HCT116 (cell line): ENCODE measurements around the gene ASF1A. TPM values are rescaled to one million over a fixed set of nuclear protein-coding genes. Genes with fewer than 3 reads are reported as not detected.

Experiments
- ATAC-seq: fragments of 200-7000 bp; cut with Tn5 transposase; 2 replicates; pipeline ENCODE4 v1.9.1; 2020; ENCODE audit warnings: mild to moderate bottlenecking, moderate library complexity
- BruUV-seq: library from RNA; stranded (reverse); fragments of 400-500 nt; replicated peaks from 2 replicates; lab custom pipeline; 2021; lab: Mats Ljungman, UMichigan
- CTCF ChIA-PET: fragments of 300-600 bp; sonication (Branson Sonifier 250); formaldehyde crosslinking; loops from one replicate; lab custom pipeline; 2021; ENCODE audit warnings: antibody characterized with exemption; lab: Charles Lee
- POLR2A ChIA-PET: fragments of 300-600, 350-600 bp; sonication (Branson Sonifier 250); formaldehyde crosslinking; loops from one replicate; lab custom pipeline; 2021; ENCODE audit warnings: antibody characterized with exemption; lab: Charles Lee
- RAD21 ChIA-PET, 2 experiments: fragments of 300-600 bp; sonication (Branson Sonifier 250); formaldehyde crosslinking; loops; one replicate each; lab custom pipeline; 2023; ENCODE audit warnings: low total read pairs in 2 of 2; ENCODE audit not compliant: uncharacterized antibody in 2 of 2, unreplicated experiment in 2 of 2, low non-redundant PET in 1 of 2; lab: Charles Lee
- DNase-seq: peaks from one replicate; pipeline ENCODE4 v3.0.0-alpha.2; 2010; ENCODE audit warnings: low read depth, low spot score
- H2AFZ ChIP-seq: fragments of 200-600 bp; shearing (Covaris generic), sonication (generic); 2 replicates; pipeline ENCODE4 v1.6.1; 2017; ENCODE audit warnings: low read depth, mixed run types, mixed read lengths, antibody characterized with exemption, low read length; ENCODE audit not compliant: poor library complexity, severe bottlenecking
- H3K27ac ChIP-seq: 2 replicates; pipeline ENCODE4 v1.5.1; 2012; ENCODE audit warnings: low read depth, low read length
- H3K27me3 ChIP-seq: fragments of 200-600 bp; sonication (generic); 2 replicates; pipeline ENCODE4 v1.6.1; 2016; ENCODE audit warnings: mixed run types, low read length, mixed read lengths; ENCODE audit not compliant: insufficient read depth
- H3K36me3 ChIP-seq, 2 experiments: fragments of 200-500 bp in 1 of 2; fragments of 200-600 bp in 1 of 2; sonication (Bioruptor generic) in 1 of 2; sonication (generic) in 1 of 2; 2 replicates each; pipeline versions ENCODE4 v1.5.1 to v1.6.1; 2014 to 2016; ENCODE audit warnings: low read length in 2 of 2, inconsistent platforms in 1 of 2, mixed read lengths in 1 of 2, mixed run types in 1 of 2; ENCODE audit not compliant: insufficient read depth in 2 of 2, control insufficient read depth in 1 of 2
- H3K4me1 ChIP-seq, 2 experiments: fragments of 200-600 bp in 1 of 2; sonication (generic) in 1 of 2; 2 replicates each; pipeline versions ENCODE4 v1.5.1 to v1.6.1; 2012 to 2017; ENCODE audit warnings: low read length in 2 of 2, inconsistent platforms in 1 of 2, mild to moderate bottlenecking in 1 of 2, mixed read lengths in 1 of 2, mixed run types in 1 of 2, moderate library complexity in 1 of 2; ENCODE audit not compliant: insufficient read depth in 2 of 2, control insufficient read depth in 1 of 2
- H3K4me2 ChIP-seq: fragments of 200-600 bp; sonication (generic); 2 replicates; pipeline ENCODE4 v1.6.1; 2017; ENCODE audit warnings: mixed run types, low read length, mixed read lengths
- H3K4me3 ChIP-seq, 2 experiments: fragments of 200-600 bp in 1 of 2; sonication (generic) in 1 of 2; replicated peaks in 1 of 2; 2 replicates each; pipeline ENCODE4 v1.5.1; 2011 to 2016; ENCODE audit warnings: low read length in 2 of 2, control low read depth in 1 of 2, low read depth in 1 of 2, mild to moderate bottlenecking in 1 of 2, mixed read lengths in 1 of 2, mixed run types in 1 of 2
- H3K79me2 ChIP-seq: fragments of 200-600 bp; sonication (generic); 2 replicates; pipeline ENCODE4 v1.6.1; 2017; ENCODE audit warnings: mild to moderate bottlenecking, mixed run types, low read length, moderate library complexity, mixed read lengths; ENCODE audit not compliant: insufficient read depth
- H3K9ac ChIP-seq: fragments of 200-600 bp; sonication (generic); 2 replicates; pipeline ENCODE4 v1.6.1; 2016; ENCODE audit warnings: low read length, mixed read lengths
- H3K9me2 ChIP-seq: fragments of 200-600 bp; sonication (generic), shearing (Covaris generic); 2 replicates; pipeline ENCODE4 v1.6.1; 2017; ENCODE audit warnings: mixed run types, mild to moderate bottlenecking, moderate library complexity; ENCODE audit not compliant: insufficient read depth
- H3K9me3 ChIP-seq, 2 experiments: fragments of 200-500 bp in 1 of 2; fragments of 200-600 bp in 1 of 2; sonication (Bioruptor generic) in 1 of 2; sonication (generic) in 1 of 2; 2 replicates each; pipeline ENCODE4 v1.6.1; 2014 to 2017; ENCODE audit warnings: low read length in 2 of 2, mixed read lengths in 2 of 2, inconsistent platforms in 1 of 2, low read depth in 1 of 2, mild to moderate bottlenecking in 1 of 2, mixed run types in 1 of 2, moderate library complexity in 1 of 2; ENCODE audit not compliant: control insufficient read depth in 1 of 2, insufficient read depth in 1 of 2
- H4K20me1 ChIP-seq: fragments of 200-600 bp; sonication (generic), shearing (Covaris generic); 2 replicates; pipeline ENCODE4 v1.6.1; 2017; ENCODE audit warnings: mixed run types, mild to moderate bottlenecking, moderate library complexity; ENCODE audit not compliant: insufficient read depth
- ATF3 ChIP-seq: IDR thresholded peaks from 2 replicates; pipeline ENCODE4 v1.6.1; 2012
- CEBPB ChIP-seq: IDR thresholded peaks from 2 replicates; pipeline ENCODE4 v1.6.1; 2012; ENCODE audit warnings: low read depth
- ELF1 ChIP-seq: IDR thresholded peaks from 2 replicates; pipeline ENCODE4 v1.6.1; 2012; ENCODE audit warnings: low read depth, borderline replicate concordance
- JUND ChIP-seq: IDR thresholded peaks from 2 replicates; pipeline ENCODE4 v1.6.1; 2012
- MAX ChIP-seq: IDR thresholded peaks from 2 replicates; pipeline ENCODE4 v1.6.1; 2012
- POLR2A ChIP-seq: IDR thresholded peaks from 2 replicates; pipeline ENCODE4 v1.7.0; 2011; ENCODE audit warnings: borderline replicate concordance; ENCODE audit not compliant: insufficient read depth, insufficient read length; ENCODE audit errors: extremely low read depth
- POLR2AphosphoS5 ChIP-seq: IDR thresholded peaks from 2 replicates; pipeline ENCODE4 v1.6.1; 2011; ENCODE audit warnings: mild to moderate bottlenecking, low read depth, low read length, moderate library complexity
- SIN3A ChIP-seq: IDR thresholded peaks from 2 replicates; pipeline ENCODE4 v1.6.1; 2012; ENCODE audit warnings: low read depth
- ZBTB33 ChIP-seq: IDR thresholded peaks from 2 replicates; pipeline ENCODE4 v1.6.1; 2011; ENCODE audit warnings: mild to moderate bottlenecking, low read length, moderate library complexity; ENCODE audit not compliant: insufficient replicate concordance; ENCODE audit errors: extremely low read depth
- intact Hi-C: fragments of 100-400 bp; cut with micrococcal nuclease; formaldehyde crosslinking; loops from 2 replicates; pipeline ENCODE4 v1.10.0; 2022
- total RNA-seq: library from RNA; stranded (reverse); gene quantifications from one replicate; pipeline ENCODE4 v1.2.1, GENCODE V29; 2021; ENCODE audit not compliant: unreplicated experiment

Gene ASF1A
- total RNA-seq, 1 experiment from 2014 or later, result 23.3 TPM

- TF ChIP-seq POLR2AphosphoS5 (peak; percentile 39; the same call in 1 of the 2 replicates), POLR2A (no peak)
Measured at GRCh38 chr6:118894425-118895260, 691 bp downstream of the ASF1A start (continued).

- Histone ChIP-seq H3K79me2 (peaks cover 70% of the 10 kb centered on the region), H3K4me3 (peak overlapping the region; percentile 56 to 93), H4K20me1 (no peaks in the 10 kb centered on the region), H3K9ac (peak overlapping the region; percentile 87), H3K27ac (peak overlapping the region; percentile 85), H3K4me2 (peak overlapping the region; percentile 76), H3K9me3 (no peaks in the 10 kb centered on the region), H3K27me3 (no peaks in the 10 kb centered on the region), H3K4me1 (peaks cover 12 to 21% of the 10 kb centered on the region in 2 experiments), H3K36me3 (peaks cover 3 to 4% of the 10 kb centered on the region in 2 experiments; a peak in 1 of 4 replicates), H3K9me2 (no peaks in the 10 kb centered on the region), H2AFZ (no peak overlapping the region)
- RAD21 ChIA-PET, result no interaction called here
- ATAC-seq, result no peak
- CTCF ChIA-PET, result interaction anchor here (2.2 kb wide), 1 partner anchor 215 kb away, joined by 9 read pairs; no protein-coding TSS in a partner anchor
- no peak for TF ChIP-seq ZBTB33
- no peak for TF ChIP-seq SIN3A
- no peak for TF ChIP-seq ATF3
- TF ChIP-seq MAX, result no peak
- no peak for TF ChIP-seq JUND
- no peak for TF ChIP-seq ELF1
- no peak for TF ChIP-seq CEBPB
- no peak for DNase-seq
- no TSS peak for BruUV-seq
- POLR2A ChIA-PET, result no interaction called here
- intact Hi-C loops, result loop anchor here (2.0 to 10.0 kb wide), 3 partner anchors 40 to 330 kb away; partner anchors contain the start of genes CEP85L and MCM9
Measured at GRCh38 chr6:118895261-118895560, 1.3 kb downstream of the ASF1A start.
